ENCODE measurements around the gene PATE3.

Gene PATE3

GRCh38 chr11:125787827-125788226, at the start of gene PATE3:
PATE3 (plus strand) TSS chr11:125788127; CDS start chr11:125788152, 25 bp downstream.
- in situ Hi-C loops (cut with HindIII; ENCODE audit: low sequenced_read_pairs) = no loop called here

GRCh38 chr11:125740617-125741016, 47.3 kb upstream of the PATE3 start:
- in situ Hi-C loops (cut with HindIII; ENCODE audit: low sequenced_read_pairs) = no loop called here

GRCh38 chr11:125743681-125744080, 44.2 kb upstream of the PATE3 start:
- in situ Hi-C loops (cut with HindIII; ENCODE audit: low sequenced_read_pairs) = no loop called here

GRCh38 chr11:125745979-125746378, 41.9 kb upstream of the PATE3 start, which contains the start of gene PATE1:
PATE1 (plus strand) TSS chr11:125746279; CDS start chr11:125746305, 26 bp downstream.
- in situ Hi-C loops (cut with HindIII; ENCODE audit: low sequenced_read_pairs) = loop anchor here (5.0 kb wide), 1 partner anchor 86 kb away; the partner anchor contains the start of gene PATE4

- in situ Hi-C loops (cut with HindIII; ENCODE audit: low sequenced_read_pairs) = no loop called here
Measured at GRCh38 chr11:125750629-125751028, 37.3 kb upstream of the PATE3 start.

- in situ Hi-C loops (cut with HindIII; ENCODE audit: low sequenced_read_pairs) = no loop called here
Measured at GRCh38 chr11:125756050-125756449, 31.9 kb upstream of the PATE3 start.

GRCh38 chr11:125762445-125762844, 25.5 kb upstream of the PATE3 start:
- in situ Hi-C loops (cut with HindIII; ENCODE audit: low sequenced_read_pairs) = no loop called here

- in situ Hi-C loops (cut with HindIII; ENCODE audit: low sequenced_read_pairs) = no loop called here
Measured at GRCh38 chr11:125763483-125763882, 24.4 kb upstream of the PATE3 start.

GRCh38 chr11:125766251-125766650, 21.7 kb upstream of the PATE3 start:
- in situ Hi-C loops (cut with HindIII; ENCODE audit: low sequenced_read_pairs) = no loop called here

- in situ Hi-C loops (cut with HindIII; ENCODE audit: low sequenced_read_pairs) = no loop called here
Measured at GRCh38 chr11:125768336-125769046, 19.4 kb upstream of the PATE3 start.

- in situ Hi-C loops (cut with HindIII; ENCODE audit: low sequenced_read_pairs) = no loop called here
Measured at GRCh38 chr11:125770583-125770982, 17.3 kb upstream of the PATE3 start.

- in situ Hi-C loops (cut with HindIII; ENCODE audit: low sequenced_read_pairs) = no loop called here
Measured at GRCh38 chr11:125772834-125773505, 15.0 kb upstream of the PATE3 start.

- in situ Hi-C loops (cut with HindIII; ENCODE audit: low sequenced_read_pairs) = no loop called here
Measured at GRCh38 chr11:125773516-125773915, 14.4 kb upstream of the PATE3 start.

GRCh38 chr11:125777309-125777708, 10.6 kb upstream of the PATE3 start:
- in situ Hi-C loops (cut with HindIII; ENCODE audit: low sequenced_read_pairs) = no loop called here

GRCh38 chr11:125778728-125779127, 9.2 kb upstream of the PATE3 start, which contains the start of gene PATE2:
PATE2 (minus strand) TSS chr11:125778828; CDS start chr11:125778773, 55 bp downstream.
- in situ Hi-C loops (cut with HindIII; ENCODE audit: low sequenced_read_pairs) = no loop called here

GRCh38 chr11:125784678-125785077, 3.2 kb upstream of the PATE3 start:
- in situ Hi-C loops (cut with HindIII; ENCODE audit: low sequenced_read_pairs) = no loop called here

- in situ Hi-C loops (cut with HindIII; ENCODE audit: low sequenced_read_pairs) = no loop called here
Measured at GRCh38 chr11:125790825-125791224, 2.9 kb downstream of the PATE3 start.

- in situ Hi-C loops (cut with HindIII; ENCODE audit: low sequenced_read_pairs) = no loop called here
Measured at GRCh38 chr11:125797641-125798040, 9.7 kb downstream of the PATE3 start.

- in situ Hi-C loops (cut with HindIII; ENCODE audit: low sequenced_read_pairs) = no loop called here
Measured at GRCh38 chr11:125799808-125800207, 11.9 kb downstream of the PATE3 start.

GRCh38 chr11:125802387-125802786, 14.5 kb downstream of the PATE3 start:
- in situ Hi-C loops (cut with HindIII; ENCODE audit: low sequenced_read_pairs) = no loop called here

- in situ Hi-C loops (cut with HindIII; ENCODE audit: low sequenced_read_pairs) = no loop called here
Measured at GRCh38 chr11:125807909-125808308, 20.0 kb downstream of the PATE3 start.

GRCh38 chr11:125833016-125833415, 45.1 kb downstream of the PATE3 start, which contains the start of gene PATE4:
PATE4 (plus strand) TSS chr11:125833316; CDS start chr11:125833360, 44 bp downstream.
- in situ Hi-C loops (cut with HindIII; ENCODE audit: low sequenced_read_pairs) = loop anchor here (5.0 kb wide), 1 partner anchor 86 kb away; the partner anchor contains the start of gene PATE1
